Mucosa of stomach (tissue), 1 donor: ENCODE results near the gene ACTN2.

Source experiments
- H3K27me3 ChIP-seq: one replicate; pipeline ENCODE4 v1.7.0; 2013; ENCODE audit warnings: mild to moderate bottlenecking, low read length; ENCODE audit not compliant: control insufficient read depth, insufficient read depth
- H3K36me3 ChIP-seq: one replicate; pipeline ENCODE4 v1.7.0; 2013; ENCODE audit warnings: low read length; ENCODE audit not compliant: control insufficient read depth, insufficient read depth
- H3K4me1 ChIP-seq: one replicate; pipeline ENCODE4 v1.7.0; 2013; ENCODE audit warnings: mild to moderate bottlenecking, low read length; ENCODE audit not compliant: control insufficient read depth, insufficient read depth
- H3K4me3 ChIP-seq: one replicate; pipeline ENCODE4 v1.7.0; 2013; ENCODE audit warnings: low read length
- H3K9ac ChIP-seq: one replicate; pipeline ENCODE4 v1.7.0; 2013; ENCODE audit warnings: mild to moderate bottlenecking, low read length, moderate library complexity
- H3K9me3 ChIP-seq: one replicate; pipeline ENCODE4 v1.7.0; 2013; ENCODE audit warnings: mild to moderate bottlenecking, low read length, moderate library complexity; ENCODE audit not compliant: control insufficient read depth
- donor health status: Pancreatic carcinoma.

The ACTN2 gene

DNA sequence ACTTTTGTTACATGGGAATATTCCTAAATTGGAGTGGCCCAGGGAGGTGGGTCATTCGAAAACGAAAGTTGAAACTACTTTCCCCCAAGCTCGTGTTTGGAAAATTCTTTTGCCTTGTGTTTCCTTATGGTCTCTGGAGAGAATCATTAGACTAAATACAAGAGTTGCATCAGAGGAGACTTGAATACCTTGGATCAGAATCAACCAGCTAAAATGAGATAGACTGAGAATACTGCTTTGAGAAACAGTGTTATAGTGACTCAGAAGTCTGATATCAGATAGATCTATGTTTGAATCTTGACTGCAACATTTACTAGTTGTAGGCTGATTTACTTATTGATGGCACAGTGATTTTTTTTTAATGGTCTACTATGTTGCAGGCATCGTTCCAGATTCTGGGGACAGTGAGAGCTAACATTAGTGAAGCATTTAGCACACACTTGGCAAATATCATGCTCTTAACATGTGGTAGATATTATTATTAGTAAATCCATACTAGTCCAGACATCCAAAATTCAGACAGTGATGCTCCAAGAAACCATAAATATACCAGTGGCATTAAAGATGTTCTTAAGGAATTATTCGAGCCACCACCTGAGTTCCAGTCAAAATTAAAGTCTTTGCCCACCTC is 12.9 kb upstream of the ACTN2 start:
- H3K9me3 ChIP-seq: no peaks in the 10 kb centered on the region

DNA sequence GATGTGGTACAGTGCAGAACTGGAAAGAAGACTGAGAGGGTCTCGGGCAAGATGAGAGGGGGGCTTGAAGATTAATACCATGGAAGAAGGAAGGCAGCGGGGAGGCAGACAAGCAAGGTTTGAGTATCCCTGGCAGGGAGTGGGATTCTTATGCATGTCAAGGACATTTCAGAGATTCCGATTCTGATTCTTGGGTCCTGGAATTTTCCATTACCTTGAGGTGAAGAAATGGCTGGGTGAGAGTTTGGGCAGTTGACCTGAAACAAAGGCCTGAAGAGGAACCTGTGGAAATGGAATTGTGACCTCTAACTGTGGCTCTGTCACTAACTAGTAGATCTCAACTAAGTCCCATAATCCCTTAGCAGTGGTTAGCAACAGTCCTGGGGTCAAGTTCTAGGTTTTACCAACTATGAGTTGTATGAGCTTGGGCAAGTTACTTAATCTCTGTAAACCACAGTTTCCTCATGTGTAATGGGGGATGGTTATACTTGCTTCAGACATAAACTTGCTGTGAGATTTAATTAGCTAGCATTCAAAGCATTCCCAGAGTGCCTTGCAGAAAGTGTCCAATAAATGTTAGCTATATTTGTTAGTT is 8.6 kb upstream of the ACTN2 start:
- Histone ChIP-seq H3K36me3 (no peaks in the 10 kb centered on the region), H3K27me3 (no peaks in the 10 kb centered on the region), H3K9me3 (no peaks in the 10 kb centered on the region), H3K4me1 (no peaks in the 10 kb centered on the region), H3K9ac (no peak overlapping the region), H3K4me3 (no peak overlapping the region)

More for the DNA sequence above, 12.9 kb upstream of the ACTN2 start:
- H3K9ac ChIP-seq: no peak overlapping the region
- no peaks in the 10 kb centered on the region for H3K27me3 ChIP-seq
- H3K36me3 ChIP-seq: no peaks in the 10 kb centered on the region
- H3K4me1 ChIP-seq: no peaks in the 10 kb centered on the region
- H3K4me3 ChIP-seq: no peak overlapping the region

GRCh38 chr1:236681219-236681618 is 5.1 kb upstream of the ACTN2 start:
- H3K9me3 ChIP-seq: no peaks in the 10 kb centered on the region

GRCh38 chr1:236685205-236685916 is 938 bp upstream of the ACTN2 start:
- Histone ChIP-seq H3K36me3 (no peaks in the 10 kb centered on the region), H3K4me3 (no peak overlapping the region), H3K4me1 (peaks cover 12% of the 10 kb centered on the region), H3K9me3 (no peaks in the 10 kb centered on the region), H3K27me3 (peaks cover 34% of the 10 kb centered on the region), H3K9ac (no peak overlapping the region)

More at GRCh38 chr1:236681219-236681618, 5.1 kb upstream of the ACTN2 start:
- Histone ChIP-seq H3K27me3 (no peaks in the 10 kb centered on the region), H3K9ac (no peak overlapping the region), H3K4me1 (no peaks in the 10 kb centered on the region), H3K36me3 (no peaks in the 10 kb centered on the region), H3K4me3 (no peak overlapping the region)

DNA sequence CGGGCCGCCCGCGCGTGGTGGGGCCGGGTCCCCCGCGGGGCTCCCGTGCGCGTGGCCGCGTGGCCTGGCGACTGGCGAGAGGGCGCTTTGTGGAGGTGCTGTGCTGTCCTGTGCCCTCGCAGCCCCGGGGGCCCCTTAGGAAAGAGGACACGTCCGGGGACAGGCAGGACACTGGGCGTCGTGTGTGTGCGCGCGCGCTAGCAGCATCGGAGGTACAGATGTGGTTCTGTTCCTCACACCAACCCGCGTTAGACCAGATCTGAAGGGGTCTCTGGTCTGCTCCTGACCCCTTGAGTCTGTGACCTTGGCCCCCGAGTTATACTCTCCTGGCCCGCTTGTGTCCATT is 489 bp downstream of the ACTN2 start:
- no peaks in the 10 kb centered on the region for H3K9me3 ChIP-seq
- H3K9ac ChIP-seq: no peak overlapping the region
- H3K4me1 ChIP-seq: peaks cover 12% of the 10 kb centered on the region
- no peak overlapping the region for H3K4me3 ChIP-seq
- peaks cover 37% of the 10 kb centered on the region for H3K27me3 ChIP-seq
- H3K36me3 ChIP-seq: no peaks in the 10 kb centered on the region

- Histone ChIP-seq H3K4me3 (no peak overlapping the region), H3K9ac (no peak overlapping the region)
Measured at GRCh38 chr1:236687273-236687672, 974 bp downstream of the ACTN2 start.

GRCh38 chr1:236688705-236689104 is 2.4 kb downstream of the ACTN2 start:
- Histone ChIP-seq H3K4me3 (no peak overlapping the region), H3K27me3 (peaks cover 40% of the 10 kb centered on the region), H3K4me1 (peaks cover 12% of the 10 kb centered on the region), H3K9me3 (no peaks in the 10 kb centered on the region), H3K36me3 (no peaks in the 10 kb centered on the region), H3K9ac (no peak overlapping the region)

More at GRCh38 chr1:236687273-236687672, 974 bp downstream of the ACTN2 start:
- peaks cover 12% of the 10 kb centered on the region for H3K4me1 ChIP-seq
- no peaks in the 10 kb centered on the region for H3K9me3 ChIP-seq
- peaks cover 37% of the 10 kb centered on the region for H3K27me3 ChIP-seq
- H3K36me3 ChIP-seq: no peaks in the 10 kb centered on the region

DNA sequence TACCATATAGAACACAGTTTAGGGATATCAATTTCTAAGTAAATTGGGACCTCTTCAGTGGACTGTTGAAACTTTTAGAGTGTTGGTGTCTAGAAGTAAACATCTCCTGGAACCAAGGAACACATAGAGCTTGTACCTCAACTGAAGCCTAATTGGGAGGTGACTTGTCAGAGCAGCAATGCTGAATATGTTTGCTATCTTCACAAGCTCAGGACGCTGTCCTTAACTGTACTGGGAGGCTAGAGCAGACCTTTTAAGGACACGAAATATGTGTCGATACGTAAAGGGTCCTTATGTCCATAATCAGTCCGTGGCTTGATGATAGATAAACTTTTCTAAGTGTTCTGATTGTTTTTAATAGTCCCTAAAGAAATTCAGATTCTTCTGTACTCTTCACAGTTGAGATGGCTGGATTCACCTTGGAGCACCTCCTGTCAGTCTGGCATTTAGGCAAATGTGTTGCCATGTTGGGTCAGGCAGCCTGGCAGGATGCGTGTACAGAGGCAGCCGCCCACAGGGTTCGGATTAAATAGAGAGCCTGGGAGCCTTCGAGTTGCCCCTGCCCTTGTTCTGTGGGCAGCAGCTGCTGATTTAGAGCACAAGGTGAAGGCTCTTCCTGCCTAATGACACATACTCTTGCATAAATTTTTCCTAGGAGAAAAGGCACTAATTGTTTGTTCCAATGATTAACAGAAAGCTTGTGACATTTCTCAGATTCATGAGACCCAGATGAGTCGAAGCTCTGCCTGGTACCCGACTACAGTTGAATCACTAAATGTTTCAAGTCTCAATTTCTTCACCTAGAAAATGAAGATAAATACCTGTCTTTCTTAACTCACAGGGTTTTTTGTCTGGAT is 3.6 kb downstream of the ACTN2 start:
- Histone ChIP-seq H3K9me3 (no peaks in the 10 kb centered on the region), H3K4me3 (no peak overlapping the region), H3K4me1 (peaks cover 12% of the 10 kb centered on the region), H3K27me3 (peaks cover 40% of the 10 kb centered on the region), H3K9ac (no peak overlapping the region), H3K36me3 (no peaks in the 10 kb centered on the region)

- no peak overlapping the region for H3K4me3 ChIP-seq
- no peaks in the 10 kb centered on the region for H3K9me3 ChIP-seq
- no peaks in the 10 kb centered on the region for H3K36me3 ChIP-seq
- peaks cover 12% of the 10 kb centered on the region for H3K4me1 ChIP-seq
- no peak overlapping the region for H3K9ac ChIP-seq
- H3K27me3 ChIP-seq: peaks cover 40% of the 10 kb centered on the region
Measured at GRCh38 chr1:236691348-236691747, 5.0 kb downstream of the ACTN2 start.

- no peaks in the 10 kb centered on the region for H3K9me3 ChIP-seq
Measured at GRCh38 chr1:236692128-236692527, 5.8 kb downstream of the ACTN2 start.

DNA sequence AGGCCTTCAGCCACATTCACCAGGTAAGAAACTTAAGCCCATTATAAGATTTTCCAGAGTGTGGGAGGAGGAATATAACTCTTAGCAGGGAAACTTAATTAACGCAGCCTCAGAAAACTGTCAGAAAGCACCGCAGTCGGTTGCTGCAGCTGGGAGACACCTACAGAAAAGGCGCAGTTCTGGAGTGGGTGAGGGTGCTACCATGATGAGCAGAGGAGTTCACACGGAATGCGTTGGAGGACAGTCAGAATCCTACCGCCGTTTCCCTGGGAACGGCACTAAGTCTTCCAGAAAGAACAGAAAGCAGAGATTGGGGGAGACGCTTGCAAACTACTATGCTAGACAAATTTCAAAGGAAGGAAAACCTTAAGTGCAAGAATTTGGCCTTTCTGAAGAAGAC is 6.4 kb downstream of the ACTN2 start:
- no peak overlapping the region for H3K9ac ChIP-seq
- peaks cover 27% of the 10 kb centered on the region for H3K27me3 ChIP-seq
- no peaks in the 10 kb centered on the region for H3K36me3 ChIP-seq
- H3K4me3 ChIP-seq: no peak overlapping the region
- H3K4me1 ChIP-seq: no peaks in the 10 kb centered on the region
- no peaks in the 10 kb centered on the region for H3K9me3 ChIP-seq

More at GRCh38 chr1:236692128-236692527, 5.8 kb downstream of the ACTN2 start:
- H3K4me1 ChIP-seq: peaks cover 5% of the 10 kb centered on the region
- peaks cover 33% of the 10 kb centered on the region for H3K27me3 ChIP-seq
- no peak overlapping the region for H3K9ac ChIP-seq
- H3K36me3 ChIP-seq: no peaks in the 10 kb centered on the region
- H3K4me3 ChIP-seq: no peak overlapping the region

GRCh38 chr1:236699366-236699765 is 13.1 kb downstream of the ACTN2 start:
- Histone ChIP-seq H3K4me1 (no peaks in the 10 kb centered on the region), H3K4me3 (no peak overlapping the region), H3K9me3 (no peaks in the 10 kb centered on the region), H3K36me3 (no peaks in the 10 kb centered on the region), H3K9ac (no peak overlapping the region), H3K27me3 (no peaks in the 10 kb centered on the region)
